Measurements from ENCODE around the gene CYTIP.

- TF ChIP-seq CTCF (IDR thresholded peaks at IDR 0.05) (no peak), POLR2A (IDR thresholded peaks at IDR 0.05) (no peak)
Measured at GRCh38 chr2:157394928-157395327, 49.0 kb downstream of the CYTIP start.

All from lower leg skin (tissue), 3 donors.